HUES64 (cell line): ENCODE measurements around the gene CCL3. TPM values are rescaled to one million over a fixed set of nuclear protein-coding genes. Genes with fewer than 3 reads are reported as not detected.

Experiments used
- H3K27ac ChIP-seq: 2 replicates; pipeline ENCODE4 v1.7.0; 2013; ENCODE audit warnings: low read depth, low read length, inconsistent platforms
- H3K27me3 ChIP-seq: 2 replicates; pipeline ENCODE4 v1.6.1; 2013; ENCODE audit warnings: mild to moderate bottlenecking, low read length; ENCODE audit not compliant: insufficient read depth
- H3K36me3 ChIP-seq: 2 replicates; pipeline ENCODE4 v1.6.1; 2013; ENCODE audit warnings: mild to moderate bottlenecking, low read length; ENCODE audit not compliant: insufficient read depth
- H3K4me1 ChIP-seq: 2 replicates; pipeline ENCODE4 v1.6.1; 2013; ENCODE audit warnings: mild to moderate bottlenecking, low read length, moderate library complexity; ENCODE audit not compliant: insufficient read depth
- H3K4me3 ChIP-seq: 2 replicates; pipeline ENCODE4 v1.5.1; 2013; ENCODE audit warnings: mild to moderate bottlenecking, low read length, moderate library complexity
- H3K9ac ChIP-seq: 2 replicates; pipeline ENCODE4 v1.6.1; 2013; ENCODE audit warnings: mild to moderate bottlenecking, low read depth, low read length
- H3K9me3 ChIP-seq: 2 replicates; pipeline ENCODE4 v1.6.1; 2013; ENCODE audit warnings: low read depth, low read length; ENCODE audit not compliant: insufficient read depth
- WGBS: fragments of 150-250, 120-280 bp; methylation state at CpG from one replicate; pipeline ENCODE4 v1.1.7; 2013; ENCODE audit warnings: missing lambda C conversion rate; 5-methylcytosine and 5-hydroxymethylcytosine counted together
- polyA plus RNA-seq, 2 experiments: library from polyadenylated mRNA; stranded (reverse); fragments of 50-300 nt; gene quantifications; one replicate each; pipeline ENCODE4 v1.2.3, GENCODE V29; 2013

CCL3 gene
- polyA plus RNA-seq (2013, experiment 1 of 2) = not detected
- not detected for polyA plus RNA-seq (2013, experiment 2 of 2)

GRCh38 chr17:36089888-36090836 is at the start of gene CCL3:
CCL3 (minus strand) TSS chr17:36090143; CDS start chr17:36090058, 85 bp downstream.
- H3K27ac ChIP-seq = no peak within 1 kb of the TSS
- no peaks in the 10 kb centered on the region for H3K36me3 ChIP-seq
- WGBS = 97% methylated on average over 9 of the region's 9 CpGs
- H3K4me3 ChIP-seq = no peak within 1 kb of the TSS
- no peak within 1 kb of the TSS for H3K9ac ChIP-seq
- H3K9me3 ChIP-seq = no peaks in the 10 kb centered on the region
- no peaks in the 10 kb centered on the region for H3K27me3 ChIP-seq
- no peaks in the 10 kb centered on the region; the same call in 1 of the 2 replicates for H3K4me1 ChIP-seq

- no peaks in the 10 kb centered on the region for H3K27me3 ChIP-seq
- H3K4me3 ChIP-seq = no peak overlapping the region
- H3K9me3 ChIP-seq = no peaks in the 10 kb centered on the region
- H3K4me1 ChIP-seq = no peaks in the 10 kb centered on the region
- no peak overlapping the region for H3K9ac ChIP-seq
- WGBS = 100% methylated on average over 1 of the region's 1 CpG
- no peak overlapping the region for H3K27ac ChIP-seq
- H3K36me3 ChIP-seq = no peaks in the 10 kb centered on the region
Observed at GRCh38 chr17:36136439-36136838, 46.5 kb upstream of the CCL3 start.

GRCh38 chr17:36136036-36136435 is 46.1 kb upstream of the CCL3 start:
- Histone ChIP-seq H3K4me1 (no peaks in the 10 kb centered on the region), H3K9ac (no peak overlapping the region), H3K27ac (no peak overlapping the region), H3K4me3 (no peak overlapping the region), H3K36me3 (no peaks in the 10 kb centered on the region), H3K27me3 (no peaks in the 10 kb centered on the region), H3K9me3 (no peaks in the 10 kb centered on the region)
- WGBS = 90% methylated on average over 1 of the region's 1 CpG

- H3K27ac ChIP-seq = no peak overlapping the region
- no peaks in the 10 kb centered on the region for H3K36me3 ChIP-seq
- 81% methylated on average over 4 of the region's 4 CpGs for WGBS
- no peak overlapping the region for H3K4me3 ChIP-seq
- no peaks in the 10 kb centered on the region for H3K4me1 ChIP-seq
- no peaks in the 10 kb centered on the region for H3K27me3 ChIP-seq
- no peak overlapping the region for H3K9ac ChIP-seq
- no peaks in the 10 kb centered on the region for H3K9me3 ChIP-seq
Observed at GRCh38 chr17:36135465-36135864, 45.5 kb upstream of the CCL3 start.

- Histone ChIP-seq H3K27me3 (no peaks in the 10 kb centered on the region), H3K4me3 (no peak overlapping the region), H3K9me3 (no peaks in the 10 kb centered on the region), H3K36me3 (no peaks in the 10 kb centered on the region), H3K27ac (no peak overlapping the region), H3K9ac (no peak overlapping the region), H3K4me1 (no peaks in the 10 kb centered on the region)
- 84% methylated on average over 4 of the region's 4 CpGs for WGBS
Observed at GRCh38 chr17:36133602-36134236, 43.8 kb upstream of the CCL3 start.

- Histone ChIP-seq H3K9me3 (no peaks in the 10 kb centered on the region), H3K4me1 (no peaks in the 10 kb centered on the region), H3K9ac (no peak overlapping the region), H3K36me3 (no peaks in the 10 kb centered on the region), H3K27me3 (no peaks in the 10 kb centered on the region), H3K27ac (no peak overlapping the region), H3K4me3 (no peak overlapping the region)
- 83% methylated on average over 2 of the region's 2 CpGs for WGBS
Observed at GRCh38 chr17:36132421-36132831, 42.5 kb upstream of the CCL3 start.

GRCh38 chr17:36131931-36132330 is 42.0 kb upstream of the CCL3 start:
- 97% methylated on average over 3 of the region's 3 CpGs for WGBS
- H3K4me3 ChIP-seq = no peak overlapping the region
- H3K36me3 ChIP-seq = no peaks in the 10 kb centered on the region
- no peaks in the 10 kb centered on the region for H3K9me3 ChIP-seq
- H3K4me1 ChIP-seq = no peaks in the 10 kb centered on the region
- no peaks in the 10 kb centered on the region for H3K27me3 ChIP-seq
- no peak overlapping the region for H3K9ac ChIP-seq
- H3K27ac ChIP-seq = no peak overlapping the region

GRCh38 chr17:36131421-36131820 is 41.5 kb upstream of the CCL3 start:
- H3K4me1 ChIP-seq = no peaks in the 10 kb centered on the region
- WGBS = 88% methylated on average over 2 of the region's 2 CpGs

GRCh38 chr17:36130346-36130745 is 40.4 kb upstream of the CCL3 start:
- H3K9me3 ChIP-seq = peaks cover 13% of the 10 kb centered on the region
- H3K36me3 ChIP-seq = no peaks in the 10 kb centered on the region
- no peak overlapping the region for H3K4me3 ChIP-seq
- 94% methylated on average over 5 of the region's 5 CpGs for WGBS
- no peaks in the 10 kb centered on the region for H3K27me3 ChIP-seq
- no peak overlapping the region for H3K27ac ChIP-seq
- no peak overlapping the region for H3K9ac ChIP-seq
- H3K4me1 ChIP-seq = no peaks in the 10 kb centered on the region

More at GRCh38 chr17:36131421-36131820, 41.5 kb upstream of the CCL3 start:
- H3K4me3 ChIP-seq = no peak overlapping the region
- no peak overlapping the region for H3K27ac ChIP-seq
- no peak overlapping the region for H3K9ac ChIP-seq
- no peaks in the 10 kb centered on the region for H3K27me3 ChIP-seq
- peaks cover 4% of the 10 kb centered on the region; the same call in 1 of the 2 replicates for H3K9me3 ChIP-seq
- no peaks in the 10 kb centered on the region for H3K36me3 ChIP-seq

GRCh38 chr17:36129616-36130015 is 39.7 kb upstream of the CCL3 start:
- 91% methylated on average over 1 of the region's 1 CpG for WGBS
- H3K27ac ChIP-seq = no peak overlapping the region

GRCh38 chr17:36128411-36128978 is 38.6 kb upstream of the CCL3 start:
- Histone ChIP-seq H3K36me3 (no peaks in the 10 kb centered on the region), H3K27me3 (no peaks in the 10 kb centered on the region), H3K9me3 (peaks cover 22% of the 10 kb centered on the region), H3K4me1 (peaks cover 7% of the 10 kb centered on the region), H3K27ac (no peak overlapping the region), H3K9ac (no peak overlapping the region), H3K4me3 (no peak overlapping the region)
- WGBS = 96% methylated on average over 4 of the region's 4 CpGs

More at GRCh38 chr17:36129616-36130015, 39.7 kb upstream of the CCL3 start:
- Histone ChIP-seq H3K4me1 (no peaks in the 10 kb centered on the region), H3K27me3 (no peaks in the 10 kb centered on the region), H3K9me3 (peaks cover 21% of the 10 kb centered on the region), H3K9ac (no peak overlapping the region), H3K36me3 (no peaks in the 10 kb centered on the region), H3K4me3 (no peak overlapping the region)
